GM03348 (cell line): Measurements from ENCODE around the gene HOXB7.

Experiments
- DNase-seq: peaks from one replicate; pipeline ENCODE4 v3.0.0; 2012; ENCODE audit warnings: low spot score

HOXB7 gene

DNA sequence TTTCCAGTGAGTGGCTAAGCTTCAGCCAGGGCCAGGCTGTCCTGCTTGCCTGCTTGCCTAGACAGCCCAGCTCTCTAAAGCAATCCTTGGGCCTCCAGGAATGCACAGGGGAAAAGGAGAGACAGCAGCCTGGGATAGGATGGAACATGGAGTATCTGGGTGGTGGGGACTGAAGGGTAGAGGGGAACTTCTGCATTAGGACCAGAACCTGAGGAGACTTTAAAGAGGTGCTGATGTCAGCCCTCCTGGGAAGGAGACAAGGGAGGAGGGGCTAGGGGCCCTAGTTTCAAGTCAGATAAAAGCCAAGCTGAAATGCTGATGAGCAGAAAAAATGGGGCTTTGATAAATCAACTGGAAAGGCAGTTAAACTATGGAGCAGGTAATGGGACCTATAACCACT lies 1.8 kb downstream of the HOXB7 start:
- DNase-seq: peak; percentile 26

DNA sequence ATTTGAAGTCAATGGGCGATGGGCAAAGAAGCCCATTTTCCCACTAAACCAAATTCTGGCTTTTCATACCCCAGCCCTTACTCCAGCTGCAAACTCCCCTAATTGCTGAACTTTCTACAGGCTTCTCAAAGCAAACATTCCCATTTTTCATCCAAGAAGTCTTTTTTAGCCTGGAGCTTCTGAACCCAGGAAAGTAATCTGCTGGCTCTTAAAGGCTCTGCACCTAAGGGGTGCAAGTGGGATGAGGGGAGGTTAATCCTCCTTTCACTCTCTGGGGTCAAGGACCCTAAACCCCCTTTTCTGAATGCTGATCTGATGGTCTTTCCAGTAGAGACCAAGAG lies 2.4 kb downstream of the HOXB7 start:
- no peak for DNase-seq

DNA sequence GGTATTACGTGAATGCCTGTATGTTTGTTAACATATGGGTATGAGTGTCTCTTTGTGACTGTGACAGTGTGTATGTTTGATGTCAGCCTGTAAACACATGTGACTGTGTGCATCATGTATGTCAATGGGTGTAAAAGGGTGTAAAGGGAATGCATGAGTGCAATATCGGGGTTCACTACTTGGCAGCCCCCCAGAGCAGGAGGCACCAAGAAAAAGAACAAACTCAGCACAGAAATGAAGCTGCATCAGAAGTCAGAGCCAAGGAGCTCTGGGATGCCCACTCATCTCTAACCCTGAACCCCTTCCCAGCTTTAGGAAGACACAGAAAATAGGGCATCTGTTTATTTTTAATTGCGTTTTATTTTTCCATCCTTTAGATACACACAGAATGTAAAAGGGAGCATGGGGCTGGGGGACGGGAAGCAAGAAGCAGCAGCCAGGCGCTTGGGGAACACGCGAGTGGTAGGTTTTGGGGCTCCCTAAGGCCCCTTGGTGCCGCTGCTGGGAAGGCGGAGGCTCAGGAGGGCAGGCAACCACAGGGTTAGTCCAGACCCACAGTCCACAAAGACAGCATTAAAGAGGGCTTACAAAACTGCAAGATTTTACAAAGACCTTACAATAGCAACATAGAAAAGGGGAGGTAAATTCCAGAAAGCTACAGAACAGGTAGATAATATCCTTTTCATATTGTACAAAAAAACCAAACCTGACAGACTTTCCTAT lies 3.8 kb downstream of the HOXB7 start:
- DNase-seq: no peak

DNA sequence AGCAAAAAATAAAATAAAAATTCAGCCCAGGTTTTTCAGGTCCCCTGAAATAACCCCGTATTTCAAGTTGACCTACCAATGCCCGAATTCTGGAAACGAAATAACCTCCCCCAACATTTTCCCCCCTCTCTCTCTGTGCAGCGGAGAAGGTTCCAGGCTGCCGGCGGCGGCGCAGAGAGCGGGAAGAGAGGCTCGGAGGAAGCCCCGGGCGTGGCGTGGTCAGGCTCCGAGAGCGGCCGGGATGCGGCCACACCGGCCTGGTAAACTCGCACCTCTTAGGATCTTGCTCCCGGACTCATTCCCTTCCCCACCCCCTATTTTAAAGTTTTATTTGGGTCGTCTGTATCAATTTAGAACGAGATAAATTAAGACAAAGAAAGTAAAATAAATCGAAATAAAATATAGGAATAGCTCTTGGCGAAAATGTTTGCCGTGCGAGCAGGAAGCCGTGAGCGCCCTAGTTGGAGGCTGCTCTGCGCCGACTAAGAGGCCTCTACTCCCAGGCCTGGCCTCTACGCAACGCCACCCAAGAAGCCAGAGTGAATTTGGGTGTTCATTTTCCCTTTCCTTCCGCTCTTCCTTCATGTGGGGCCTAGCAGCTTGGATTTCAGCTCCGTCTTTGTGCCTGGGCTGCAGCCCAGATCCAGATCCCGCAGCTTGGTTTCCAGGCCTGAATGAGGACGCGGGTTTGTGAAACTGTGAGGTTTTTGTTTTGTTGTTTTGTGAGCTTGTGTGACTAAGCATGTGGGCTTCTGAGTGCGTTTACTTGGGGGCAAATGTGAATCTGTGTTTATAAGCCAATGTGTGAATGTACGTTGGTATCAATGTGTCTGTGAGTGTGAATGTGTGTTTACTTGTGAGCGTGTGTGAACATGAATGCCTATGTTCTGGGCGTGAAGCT lies 4.6 kb downstream of the HOXB7 start:
- no peak for DNase-seq

DNA sequence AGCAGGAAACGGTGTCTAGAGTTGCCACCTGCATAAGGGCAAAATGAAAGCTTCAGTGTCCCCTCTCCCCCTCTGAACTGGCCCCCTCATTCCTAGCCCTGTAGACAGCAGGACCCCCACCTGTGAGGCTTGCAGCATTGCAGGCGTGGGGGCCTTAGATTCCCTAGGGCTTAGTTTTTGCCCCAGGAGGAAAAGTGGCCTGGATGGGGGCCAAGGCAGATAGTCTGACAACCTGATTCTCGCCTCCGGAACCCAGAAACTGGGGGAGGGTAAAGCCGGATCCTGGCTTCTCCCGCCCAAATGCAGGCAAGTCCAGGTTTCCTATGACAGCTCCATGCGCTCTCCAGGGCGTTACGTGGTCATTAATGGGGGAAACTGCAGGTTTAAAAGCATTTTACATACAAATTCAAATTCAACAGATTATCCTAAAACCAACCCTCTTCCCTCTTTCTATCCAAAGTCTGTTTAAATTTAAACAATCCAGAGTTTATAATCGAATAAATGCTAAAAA lies 5.4 kb downstream of the HOXB7 start:
- DNase-seq: no peak

DNA sequence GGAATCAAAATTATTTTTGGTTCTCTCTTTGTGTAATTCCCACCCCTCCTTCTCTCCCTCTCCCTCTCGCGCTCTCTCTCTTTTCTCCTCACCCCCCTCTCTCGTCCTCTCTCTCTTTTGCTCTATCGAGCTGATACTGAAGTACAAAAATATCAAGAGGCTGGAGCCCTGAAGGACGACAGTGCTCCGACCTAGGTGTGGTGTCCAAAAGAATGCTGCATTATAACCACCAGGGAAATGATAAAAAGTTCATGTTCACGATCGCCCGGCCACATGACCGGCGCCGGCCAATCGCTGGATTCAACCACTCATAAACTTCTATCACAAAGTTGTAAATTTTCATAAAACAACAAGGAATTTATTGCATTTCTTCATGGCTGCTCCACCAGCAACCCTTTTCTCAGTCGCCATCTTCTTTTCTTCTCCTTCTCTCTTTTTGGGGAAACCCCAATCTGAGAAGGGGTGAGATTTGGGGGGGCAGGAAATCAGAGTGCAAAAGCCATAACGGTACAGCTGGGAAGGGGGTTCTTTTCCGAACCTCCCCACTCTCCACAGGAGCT lies 6.0 kb downstream of the HOXB7 start, which contains the start of gene HOXB6:
Gene HOXB6 (minus strand): TSS at position 217 of the 560 bp plus-strand sequence. CDS start 6,836 bp downstream, outside the sequence.
- DNase-seq: peak; percentile 82

DNA sequence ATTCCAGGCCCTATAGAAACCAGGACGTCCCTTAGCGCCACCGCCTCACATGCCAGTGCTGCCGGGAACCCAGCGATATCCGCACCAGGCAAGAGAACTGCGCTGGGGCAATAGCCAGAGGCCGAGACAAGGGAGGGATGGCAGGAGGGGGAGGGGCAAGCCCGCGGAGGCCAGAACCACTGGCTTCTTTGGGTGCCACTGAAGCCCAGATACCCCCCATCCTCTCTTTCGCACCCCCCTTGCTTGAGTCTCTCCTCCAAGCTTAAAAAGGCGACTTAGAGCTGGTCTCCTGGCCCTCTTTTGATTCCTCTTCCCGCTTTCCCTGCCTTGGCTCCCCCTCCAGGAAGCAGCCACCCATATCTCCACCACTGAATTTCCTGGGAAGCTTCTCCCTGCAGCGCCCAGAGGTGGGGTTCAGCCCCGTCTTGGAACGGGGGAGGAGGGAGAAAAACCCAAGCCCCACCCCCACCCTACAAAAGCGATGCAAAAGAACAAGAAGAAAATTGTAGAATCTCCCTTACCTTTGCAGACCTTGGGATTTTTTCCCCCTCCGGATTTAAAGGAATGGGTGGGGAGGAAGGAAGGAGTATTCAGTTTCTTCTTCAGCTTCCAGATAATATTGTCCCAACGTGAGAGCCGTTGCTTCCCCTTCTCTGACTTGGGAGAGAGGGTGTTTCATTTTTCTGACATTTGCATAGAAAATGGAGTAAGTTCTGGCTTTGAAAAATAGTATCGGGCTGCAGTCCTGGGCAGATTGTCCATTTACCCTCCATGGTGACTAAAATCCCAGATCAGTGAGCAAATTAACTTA lies 6.7 kb downstream of the HOXB7 start:
- DNase-seq: peak; percentile 84

DNA sequence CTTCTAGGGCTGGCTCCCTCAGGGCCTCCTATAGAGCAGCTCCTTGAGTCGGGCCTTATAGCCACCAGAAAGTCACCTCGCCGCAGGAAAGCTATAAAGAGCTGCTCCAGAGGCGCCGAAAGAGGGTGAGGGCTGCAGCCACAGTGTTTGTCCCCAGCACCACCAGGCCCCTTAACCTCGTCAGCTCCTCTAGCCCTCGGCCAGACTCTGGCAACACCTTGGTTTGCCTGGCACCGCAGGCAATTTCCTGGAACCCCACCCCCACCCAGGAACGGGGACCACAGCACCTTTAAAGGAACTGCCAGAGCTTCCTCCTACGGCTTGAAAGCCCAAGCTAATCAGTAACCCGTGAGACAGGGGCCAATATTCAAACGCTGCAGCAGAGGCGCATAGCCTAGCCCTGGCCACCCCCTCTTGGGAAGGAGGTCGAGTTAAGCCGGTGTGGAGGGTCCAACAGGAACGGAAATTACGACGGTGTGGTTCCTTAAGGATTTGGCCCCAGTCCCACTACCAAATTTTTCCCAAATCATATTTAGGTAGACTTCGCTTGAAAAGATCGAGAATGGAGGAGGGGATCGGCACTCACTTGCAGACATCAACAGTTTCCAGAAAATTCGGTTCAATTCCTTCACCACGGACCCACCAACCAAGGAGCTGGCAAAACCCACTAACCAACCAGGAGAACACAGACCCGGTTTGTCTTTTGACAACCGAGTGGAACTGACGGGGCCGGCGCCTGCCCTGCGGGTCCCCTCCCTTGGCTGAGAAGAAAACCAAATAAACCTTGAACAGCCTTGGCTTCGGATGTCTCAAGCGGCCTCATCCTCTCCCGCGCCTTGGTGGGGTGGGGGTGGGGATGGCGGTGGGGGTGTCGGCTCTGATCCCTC lies 9.0 kb downstream of the HOXB7 start:
- DNase-seq: no peak

DNA sequence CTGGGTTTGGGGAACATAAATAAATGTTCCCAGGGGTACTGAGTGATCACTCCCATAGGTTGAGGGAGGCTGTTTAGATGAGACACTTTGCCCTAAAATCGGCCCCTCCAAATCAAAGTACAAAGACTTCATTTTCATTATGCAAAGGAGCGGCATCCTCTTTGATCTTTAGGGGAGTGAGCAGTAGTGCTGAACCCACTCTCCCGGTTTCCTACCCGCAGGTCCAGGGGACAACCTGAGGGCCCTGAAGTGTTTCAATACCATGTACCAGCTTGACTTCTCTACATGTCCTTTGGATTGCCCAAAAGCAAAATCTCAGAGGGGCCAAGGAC lies 9.6 kb downstream of the HOXB7 start:
- no peak for DNase-seq

DNA sequence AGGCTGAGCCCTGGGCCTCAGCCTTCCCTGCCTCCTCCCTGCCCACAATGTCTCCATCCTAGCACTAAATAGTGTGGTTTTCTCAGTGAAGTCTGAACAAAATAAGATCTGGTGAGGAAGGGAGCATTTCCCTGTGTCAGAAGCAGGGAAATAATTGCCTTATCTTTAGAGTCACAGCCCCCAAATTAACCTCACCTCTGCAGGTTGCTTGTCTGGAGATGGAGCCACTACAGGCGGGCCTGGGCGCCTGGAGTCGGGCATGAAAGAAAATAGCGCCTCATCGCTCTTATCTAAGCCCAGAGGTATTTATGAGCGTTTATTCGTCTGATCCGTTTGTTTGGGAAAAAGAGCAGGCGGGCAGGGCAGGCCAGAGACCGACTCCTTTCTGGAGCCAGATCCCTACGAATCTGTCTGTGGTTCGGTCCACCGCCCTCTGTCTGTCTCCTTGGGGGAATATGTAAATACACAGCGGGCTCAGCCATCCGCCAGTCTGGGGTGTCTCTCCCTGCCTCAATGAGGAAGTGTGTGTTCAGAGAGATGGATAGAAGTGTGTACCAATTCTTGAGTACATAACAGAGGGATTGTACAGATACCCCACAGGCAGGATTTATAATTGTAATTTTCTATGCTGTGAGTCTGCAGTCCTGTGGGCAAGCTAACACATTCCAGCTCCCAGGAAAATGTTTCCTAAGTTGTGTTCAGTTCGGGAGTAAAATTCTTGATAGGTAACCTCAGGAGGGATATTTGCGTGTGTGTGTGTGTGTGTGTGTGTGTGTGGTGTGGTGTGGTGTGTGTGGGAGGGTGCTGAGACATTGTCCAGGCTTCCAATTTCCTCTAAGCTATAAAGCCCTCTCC lies 10.3 kb downstream of the HOXB7 start:
- DNase-seq: no peak

DNA sequence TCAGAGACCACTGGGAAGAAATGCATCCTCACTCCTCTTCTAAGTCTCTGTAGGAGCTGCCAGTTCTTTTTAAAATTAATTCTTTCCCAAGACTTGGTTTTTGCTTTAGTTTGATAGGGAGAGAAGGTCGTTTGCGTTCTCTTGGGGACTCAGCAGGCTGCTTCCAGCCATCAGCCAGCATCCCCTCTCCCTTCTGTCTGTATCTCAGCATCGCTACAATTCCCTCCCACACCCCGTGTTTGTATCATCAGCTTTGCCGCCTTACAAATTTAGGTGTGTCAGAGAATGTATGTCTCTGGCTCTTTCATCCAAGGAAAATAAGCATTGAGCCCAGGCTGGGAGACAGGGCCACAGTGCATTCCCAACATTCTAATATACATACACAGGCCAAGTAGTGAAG lies 11.5 kb downstream of the HOXB7 start:
- DNase-seq: no peak

DNA sequence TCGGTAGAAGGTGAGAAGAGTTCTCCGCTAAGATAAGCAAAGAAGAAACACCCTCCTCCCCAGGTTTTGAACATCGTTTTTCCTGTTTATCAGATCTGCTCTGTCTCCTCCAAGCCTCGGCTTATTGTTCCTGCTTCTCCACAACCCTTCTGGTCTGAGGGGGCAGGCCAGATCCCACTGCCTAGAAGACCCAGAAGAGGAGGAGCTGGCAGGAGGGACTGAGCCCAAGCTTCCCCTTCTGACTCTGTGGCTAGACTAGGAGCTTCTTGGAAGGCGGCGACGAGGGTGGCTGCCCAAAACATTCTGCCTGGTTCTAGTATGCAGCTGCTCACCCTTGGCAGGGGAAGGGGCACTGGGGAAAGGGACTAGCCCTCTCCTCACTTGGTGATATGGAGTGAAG lies 12.1 kb downstream of the HOXB7 start:
- DNase-seq: no peak

DNA sequence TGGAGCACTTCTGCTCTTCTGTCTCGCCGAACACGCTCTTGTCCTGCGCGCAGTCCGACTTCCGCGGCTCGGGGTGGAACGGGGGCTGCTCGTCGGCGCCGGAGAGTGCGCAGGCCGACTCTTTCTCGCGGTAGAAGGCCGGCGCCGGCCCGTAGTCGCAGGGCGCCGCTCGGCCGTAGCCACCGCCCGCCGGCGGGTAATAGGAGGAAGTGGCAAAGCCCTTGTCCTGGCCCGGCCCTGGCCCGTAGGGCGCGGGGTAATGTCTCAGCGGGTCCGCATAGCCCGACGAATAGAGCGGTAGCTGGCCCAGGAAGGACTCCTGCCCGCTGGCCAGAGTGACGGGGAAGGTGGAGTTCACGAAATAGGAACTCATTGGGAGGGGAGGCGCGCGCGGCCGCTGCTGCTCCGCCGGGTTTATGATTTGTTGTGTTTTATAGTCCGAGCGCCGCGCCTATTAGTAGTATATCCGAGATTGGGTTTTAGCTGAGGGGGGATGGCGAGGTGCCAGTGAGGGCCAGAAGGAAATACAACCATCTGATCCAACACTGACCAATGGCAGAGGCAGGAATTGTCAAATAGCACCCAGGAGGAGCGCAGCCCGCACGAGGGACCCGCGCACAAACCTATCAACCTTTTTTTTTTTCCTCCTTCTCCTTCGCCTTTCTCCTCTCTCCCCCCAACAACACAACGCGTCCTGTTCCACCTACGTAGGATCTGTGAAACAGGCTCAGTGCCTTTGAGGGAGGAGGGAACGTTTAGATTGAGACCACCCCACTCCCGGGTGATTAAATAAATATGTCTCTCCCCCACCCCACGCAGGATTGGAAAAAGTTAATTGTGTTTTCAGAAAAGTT lies 12.8 kb downstream of the HOXB7 start:
- peak; percentile 83 for DNase-seq

DNA sequence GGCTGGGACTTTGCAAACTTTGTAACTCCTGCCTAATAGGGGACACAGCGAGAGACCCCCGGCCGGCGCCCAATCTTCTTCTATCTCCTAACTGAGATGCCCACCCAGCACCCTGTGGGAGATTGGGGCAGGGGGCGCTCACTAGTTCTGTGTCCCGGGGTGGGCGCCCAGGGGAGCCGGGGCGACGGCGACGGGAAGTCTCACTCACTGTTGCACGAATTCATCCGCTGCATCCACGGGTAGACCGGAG lies 13.4 kb downstream of the HOXB7 start:
- no peak for DNase-seq

DNA sequence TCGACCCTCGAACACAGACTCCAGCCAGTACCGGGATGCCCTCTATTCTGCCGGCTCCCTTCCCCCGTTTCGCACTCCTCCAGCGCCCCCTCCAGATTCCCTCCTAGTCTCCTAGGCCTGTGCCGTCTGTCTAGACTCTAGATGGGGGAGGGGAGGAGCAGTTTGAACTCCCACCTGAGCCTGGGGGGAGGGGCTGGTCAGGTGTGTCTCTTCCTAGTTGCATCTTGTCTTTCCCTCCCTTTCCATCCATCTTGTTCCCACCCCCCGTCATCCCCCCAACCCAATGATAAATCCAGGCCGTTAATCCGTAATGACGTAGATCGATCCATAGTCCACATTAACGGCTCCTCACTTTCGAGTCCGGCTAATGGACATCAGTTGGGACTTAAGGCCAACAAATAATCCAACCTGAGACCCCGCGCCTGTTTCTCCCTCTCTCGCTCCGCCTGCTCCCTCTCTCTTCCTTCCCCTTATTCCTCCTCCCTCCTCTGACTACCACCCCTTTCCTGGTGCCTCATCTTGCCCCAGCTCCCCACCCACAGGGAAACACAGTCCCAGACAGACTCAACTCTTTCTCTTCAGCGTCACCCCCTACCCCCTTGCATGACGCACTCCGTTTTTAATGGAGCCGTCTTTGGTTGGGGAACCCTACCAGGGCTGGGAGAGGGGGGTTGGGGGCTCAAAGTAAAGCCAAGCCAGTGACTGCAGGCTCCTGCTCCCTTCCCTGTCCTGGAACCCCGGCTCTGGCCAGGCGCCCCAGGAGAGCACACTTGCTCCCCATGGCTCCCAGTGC lies 13.9 kb downstream of the HOXB7 start:
- peak; percentile 23 for DNase-seq

DNA sequence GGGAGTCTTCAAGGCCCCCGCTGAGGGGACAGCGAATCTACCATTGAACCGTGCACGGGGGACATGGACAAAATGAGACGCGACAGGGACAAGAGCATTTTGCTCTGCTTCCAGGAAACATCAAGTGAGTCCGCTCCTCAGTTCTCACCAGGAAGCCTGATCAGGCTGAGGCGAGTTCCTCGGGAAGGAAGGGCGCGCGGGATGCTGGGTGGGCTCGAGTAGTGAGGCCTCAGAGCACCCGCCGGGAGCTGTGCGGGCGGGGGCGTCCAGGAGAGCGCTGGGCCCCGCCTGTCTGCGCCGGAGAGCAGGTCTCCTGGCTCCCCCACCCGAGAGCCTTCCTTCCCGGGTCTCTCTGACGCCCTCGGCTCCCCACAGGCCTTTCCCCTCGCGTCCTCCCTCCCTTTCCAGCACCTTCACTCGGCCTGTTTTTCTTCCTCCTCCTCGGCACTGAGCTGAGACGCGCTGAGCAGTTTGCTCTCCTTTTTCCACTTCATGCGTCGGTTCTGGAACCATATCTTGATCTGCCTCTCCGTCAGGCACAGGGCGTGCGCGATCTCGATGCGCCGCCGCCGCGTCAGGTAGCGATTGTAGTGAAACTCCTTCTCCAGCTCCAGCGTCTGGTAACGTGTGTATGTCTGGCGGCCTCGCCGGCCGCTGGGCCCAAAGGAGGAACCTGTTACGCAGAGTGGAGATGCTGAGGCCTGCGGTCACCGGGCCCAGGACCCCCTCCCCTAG lies 14.7 kb downstream of the HOXB7 start:
- no peak for DNase-seq

DNA sequence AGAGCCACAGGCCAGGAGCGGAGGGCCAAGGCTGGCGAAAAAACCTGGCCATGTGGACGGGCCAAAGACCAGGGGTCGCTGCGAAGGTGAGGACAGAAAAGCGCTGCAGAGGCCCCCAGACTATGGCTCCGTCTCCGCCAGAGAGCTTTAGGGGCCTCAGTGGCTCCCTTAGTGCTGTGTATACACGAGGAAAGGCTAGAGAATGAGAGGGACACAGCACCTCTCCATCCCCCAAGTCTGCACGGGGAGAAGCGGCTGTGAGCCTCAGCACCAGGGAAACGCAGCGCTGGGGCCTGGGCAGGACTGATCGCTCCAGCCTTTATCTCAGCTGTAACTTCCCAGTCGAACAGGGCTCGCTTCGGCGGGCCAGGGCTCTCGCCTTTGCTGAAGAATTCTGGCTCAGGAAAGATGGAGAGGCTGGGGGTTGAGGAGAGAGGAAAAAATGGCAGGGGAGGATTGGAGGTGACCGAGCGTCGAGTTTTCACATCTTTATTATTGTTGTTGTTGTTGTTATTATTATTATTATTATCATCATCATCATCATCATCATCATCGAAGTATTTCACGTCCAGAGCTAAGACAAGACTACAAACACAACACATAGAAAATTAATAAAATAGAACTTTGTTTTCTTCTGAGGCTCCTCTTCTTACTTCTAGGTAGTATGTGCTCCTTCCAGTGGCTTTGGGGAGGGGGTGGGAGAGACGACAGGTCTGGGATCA lies 15.4 kb downstream of the HOXB7 start:
- DNase-seq: no peak
